NCI-H128 (cell line): Measurements from ENCODE around the gene TPRA1.

Experiments
- DNase-seq: peaks from one replicate; lab custom pipeline; 2025; ENCODE audit not compliant: unreplicated experiment; lab: John Stamatoyannopoulos, UW

TPRA1 gene

DNA sequence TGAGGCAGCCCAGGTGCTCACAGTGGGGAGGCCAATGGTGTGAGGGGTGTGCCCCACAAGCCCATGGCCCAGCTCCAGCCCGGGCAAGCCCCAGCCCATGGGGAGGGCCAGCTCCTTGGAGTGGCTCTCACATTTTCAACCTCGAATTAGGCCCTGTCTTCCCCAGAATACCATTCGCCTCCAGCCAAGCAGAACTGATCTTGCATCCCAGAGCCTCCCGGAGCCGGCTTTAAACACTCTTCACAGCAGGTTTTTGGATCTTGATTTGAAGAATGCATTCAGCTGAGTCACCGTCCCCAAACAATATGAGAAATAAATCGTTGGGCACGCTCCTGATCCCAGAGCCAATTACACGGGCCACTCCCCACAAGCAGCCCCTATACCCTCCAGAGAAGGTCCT lies 23.7 kb downstream of the TPRA1 start:
- peak; percentile 28 for DNase-seq

DNA sequence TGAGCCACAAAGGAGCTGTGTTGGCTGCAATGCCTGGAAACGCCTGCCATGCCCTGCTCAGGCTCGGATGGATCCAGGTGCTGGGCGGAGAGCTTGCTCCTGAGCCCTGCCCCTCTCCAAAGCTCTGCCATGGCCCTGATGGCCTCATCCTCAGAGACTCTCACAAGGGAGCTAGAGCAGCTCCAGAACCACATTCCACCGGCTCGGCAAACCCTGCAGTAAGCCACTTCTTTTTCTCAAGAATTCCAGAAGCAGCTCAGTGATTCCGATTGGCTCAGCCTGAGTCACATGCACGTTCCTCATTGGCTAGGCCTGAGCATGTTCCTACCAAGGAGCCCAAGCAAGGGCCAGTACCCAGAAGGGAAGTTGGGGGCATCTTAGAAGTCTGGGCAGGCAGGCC lies 24.8 kb downstream of the TPRA1 start:
- DNase-seq = no peak

DNA sequence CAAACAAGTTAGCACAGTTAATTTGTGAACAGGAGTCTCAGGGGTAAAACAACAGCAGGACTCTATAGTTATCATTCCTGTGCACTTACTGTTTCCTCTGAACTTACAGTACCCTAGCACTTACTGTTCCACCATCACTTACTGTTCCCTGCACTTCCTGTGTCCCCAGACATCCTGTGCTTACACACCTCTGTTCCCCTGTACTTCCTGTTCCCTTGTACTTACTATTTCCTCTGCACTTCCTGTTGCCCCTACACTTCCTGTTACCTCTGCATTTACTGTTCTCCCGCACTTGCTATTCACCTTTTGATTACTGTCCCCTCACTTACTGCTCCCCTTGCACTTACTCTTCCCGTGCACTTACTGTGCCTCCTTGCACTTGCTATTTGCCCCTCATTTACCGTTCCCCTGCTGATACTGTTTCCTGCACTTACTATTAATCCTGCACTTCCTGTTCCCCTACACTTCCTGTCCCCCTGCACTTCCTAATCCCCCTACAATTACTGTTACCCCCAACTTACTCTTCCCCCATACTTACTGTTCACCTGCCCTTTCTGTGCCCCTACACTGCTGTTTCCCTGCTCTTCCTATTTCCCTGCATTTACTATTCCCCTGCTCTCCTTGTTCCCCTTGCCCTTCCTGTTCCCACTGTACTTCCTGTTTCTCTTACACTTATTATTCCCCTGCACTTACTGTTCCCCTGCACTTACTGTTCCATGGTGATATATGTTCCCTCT lies 30.3 kb downstream of the TPRA1 start:
- DNase-seq = no peak

DNA sequence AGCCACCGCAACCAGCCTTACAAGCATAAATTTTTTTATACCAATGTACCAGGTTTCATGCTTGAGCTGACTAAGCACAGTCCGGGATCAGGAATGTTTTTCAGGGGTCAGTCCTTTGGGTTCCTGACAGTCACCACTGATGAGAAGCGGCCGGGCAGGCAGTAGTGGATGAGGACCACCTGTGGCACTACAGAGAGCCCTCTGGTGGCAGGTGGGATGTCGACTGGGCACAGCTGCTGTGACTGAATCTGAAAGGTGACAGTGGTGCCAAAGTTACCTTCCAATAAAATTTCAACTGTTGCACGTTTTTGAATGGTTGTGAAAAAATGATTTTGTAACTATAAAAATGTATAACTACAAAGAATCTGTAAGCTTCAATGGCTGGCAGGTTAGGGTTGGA lies 34.0 kb downstream of the TPRA1 start:
- DNase-seq = no peak

DNA sequence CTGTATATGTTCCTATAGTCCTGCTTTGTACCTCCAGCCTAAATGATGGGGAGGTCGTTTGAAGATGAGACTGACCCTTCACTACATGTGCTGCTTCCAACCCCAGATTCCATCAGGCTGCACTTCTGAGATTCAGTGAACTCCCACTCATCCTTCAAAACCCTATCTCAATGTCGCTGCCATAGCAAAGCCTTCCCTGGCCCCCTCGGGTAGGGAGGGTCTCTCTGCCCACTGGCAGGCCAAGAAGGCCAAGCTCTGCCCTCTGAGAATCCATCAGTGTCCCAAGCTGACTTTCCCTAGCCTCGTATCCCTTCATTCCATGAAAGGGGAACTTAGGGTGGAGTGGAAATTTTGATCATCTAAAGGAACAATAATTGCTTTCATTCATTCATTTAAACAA lies 35.4 kb downstream of the TPRA1 start:
- DNase-seq = no peak

DNA sequence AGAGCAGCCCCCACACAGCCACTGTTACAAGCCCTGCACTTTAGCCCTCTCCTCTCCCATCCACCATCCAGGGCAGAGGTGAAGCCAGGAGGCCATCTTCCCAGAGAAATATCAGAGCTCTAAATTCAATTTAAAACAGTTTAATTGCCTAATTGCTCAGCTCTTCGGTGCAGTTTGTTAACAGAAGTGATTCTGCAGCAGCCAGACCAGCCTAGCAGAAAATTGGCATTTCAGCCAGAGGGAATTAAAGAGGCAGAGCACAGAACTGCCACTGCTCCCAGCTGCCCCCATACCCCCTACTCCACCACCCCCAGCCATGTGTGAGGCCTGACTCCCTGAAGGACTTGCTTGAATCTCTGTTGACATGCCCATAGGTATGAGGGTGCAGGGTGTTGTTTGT lies 38.5 kb downstream of the TPRA1 start:
- DNase-seq = no peak

DNA sequence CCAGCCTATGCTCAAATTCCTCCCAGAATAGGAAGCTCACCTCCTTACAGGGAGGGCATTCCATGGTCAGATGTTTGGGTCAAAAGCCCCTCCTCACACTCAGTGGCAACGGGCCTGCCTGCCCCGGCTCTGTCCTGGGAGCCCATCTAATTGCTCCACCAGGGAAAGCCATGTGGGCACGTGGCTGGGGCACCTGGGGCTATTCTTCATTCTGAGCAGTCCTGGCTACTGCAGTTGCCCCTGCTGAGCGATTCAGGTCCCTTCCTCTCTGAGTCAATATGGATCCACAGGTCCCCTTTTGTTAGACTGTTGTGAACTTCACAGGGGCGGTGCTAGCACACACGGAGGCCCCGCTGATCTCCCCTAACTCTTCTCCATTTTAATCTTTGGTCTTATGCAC lies 39.4 kb downstream of the TPRA1 start:
- DNase-seq = no peak

DNA sequence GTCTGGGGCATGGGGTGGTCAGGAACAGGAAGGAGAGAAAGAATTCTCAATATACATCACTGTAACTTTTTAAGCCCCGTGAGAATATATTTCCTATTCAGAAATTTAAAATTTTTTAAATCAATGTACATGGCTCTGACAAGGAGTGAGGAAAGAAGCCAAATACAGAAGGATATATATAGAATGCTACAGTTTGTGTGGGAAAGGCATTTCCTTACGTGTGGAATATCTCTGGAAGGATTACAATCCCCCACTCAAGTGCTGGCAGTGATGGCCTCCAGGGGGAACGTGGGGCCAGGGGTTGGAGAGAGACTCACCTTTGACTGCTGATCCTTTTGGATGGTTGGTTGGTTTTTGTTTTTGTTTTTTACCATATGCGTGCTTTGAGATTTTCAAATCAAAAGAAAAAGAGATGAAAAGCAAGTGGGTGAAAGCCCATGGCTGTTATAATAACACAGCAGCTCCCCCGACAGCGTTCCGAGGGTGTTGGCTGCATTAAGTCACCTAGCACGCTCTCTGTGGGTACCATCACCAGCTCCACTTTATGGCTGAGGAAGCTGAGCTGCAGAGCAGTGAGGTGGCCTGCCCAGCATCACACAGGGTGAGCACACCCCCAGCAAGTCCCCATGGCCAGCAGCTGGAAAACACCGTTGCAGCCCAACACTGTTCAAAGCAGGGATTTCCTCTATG lies 39.9 kb downstream of the TPRA1 start:
- DNase-seq = no peak

DNA sequence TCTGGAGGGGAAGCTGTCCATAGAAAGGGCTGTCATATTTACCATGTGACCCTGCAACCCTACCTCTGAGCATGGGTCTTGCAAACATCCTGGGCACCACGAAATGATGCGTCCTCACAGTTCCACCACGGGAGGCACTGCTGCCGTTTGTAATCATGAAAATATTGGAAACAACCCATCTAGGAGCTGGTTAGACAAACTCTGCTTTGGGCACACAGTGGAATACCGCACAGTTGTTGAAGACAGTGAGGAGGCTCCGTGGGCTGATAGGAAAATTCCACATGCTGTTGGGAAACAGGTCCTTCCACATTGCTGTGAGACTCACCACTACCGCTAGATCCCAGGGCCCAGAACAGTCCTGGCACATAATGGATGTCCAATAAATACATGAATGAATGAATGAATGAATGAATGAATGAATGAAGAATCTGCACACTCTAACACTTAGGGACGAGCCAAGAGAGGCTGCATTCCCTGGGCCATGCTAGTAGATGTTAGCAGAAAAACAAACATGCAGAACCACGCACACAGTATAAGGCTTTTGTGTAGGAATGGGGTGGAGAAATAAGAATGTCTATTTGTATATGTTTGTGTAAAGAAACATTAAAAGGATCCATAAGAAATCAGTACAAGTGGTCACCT lies 40.6 kb downstream of the TPRA1 start:
- DNase-seq = no peak

DNA sequence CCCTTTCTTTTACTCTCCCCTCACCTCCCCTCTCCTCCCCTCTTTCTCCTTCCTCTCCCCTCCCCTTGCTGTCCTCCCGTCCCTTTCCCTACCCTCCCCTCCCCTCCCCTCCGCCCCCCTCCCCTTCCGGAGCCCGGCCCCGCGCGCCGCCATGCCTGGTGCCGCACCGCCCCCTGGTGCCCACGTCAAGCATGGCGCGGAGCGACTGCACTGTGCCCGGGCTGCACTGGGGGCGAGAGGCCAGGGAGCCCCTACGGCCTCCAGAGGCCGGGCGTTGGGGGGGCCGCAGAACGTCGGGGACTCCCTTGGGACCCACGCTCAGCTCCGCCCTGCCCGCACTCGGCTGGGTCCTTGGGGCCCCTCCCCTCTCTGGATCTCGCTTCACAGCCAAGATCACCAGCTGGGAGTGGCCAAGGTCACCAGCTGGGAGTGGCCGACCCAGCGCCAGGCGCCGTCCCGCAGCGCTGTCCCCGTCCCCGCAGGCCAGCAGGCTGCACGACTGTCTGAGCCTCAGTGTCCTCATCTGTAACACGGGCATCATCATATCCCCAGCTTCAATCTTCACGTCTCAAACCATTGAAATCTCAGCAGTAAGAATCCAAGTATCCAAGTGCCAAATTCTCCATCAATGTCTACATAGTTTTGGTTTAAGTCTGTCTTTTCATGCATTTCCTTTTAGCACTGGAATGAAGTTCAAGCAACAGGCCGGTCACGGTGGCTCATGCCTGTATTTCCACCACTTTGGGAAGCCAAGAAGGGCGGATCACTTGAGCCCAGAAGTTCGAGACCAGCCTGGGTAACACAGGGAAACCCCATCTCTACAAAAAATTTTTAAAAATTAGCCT lies 42.5 kb downstream of the TPRA1 start:
- peak; percentile 58 for DNase-seq

DNA sequence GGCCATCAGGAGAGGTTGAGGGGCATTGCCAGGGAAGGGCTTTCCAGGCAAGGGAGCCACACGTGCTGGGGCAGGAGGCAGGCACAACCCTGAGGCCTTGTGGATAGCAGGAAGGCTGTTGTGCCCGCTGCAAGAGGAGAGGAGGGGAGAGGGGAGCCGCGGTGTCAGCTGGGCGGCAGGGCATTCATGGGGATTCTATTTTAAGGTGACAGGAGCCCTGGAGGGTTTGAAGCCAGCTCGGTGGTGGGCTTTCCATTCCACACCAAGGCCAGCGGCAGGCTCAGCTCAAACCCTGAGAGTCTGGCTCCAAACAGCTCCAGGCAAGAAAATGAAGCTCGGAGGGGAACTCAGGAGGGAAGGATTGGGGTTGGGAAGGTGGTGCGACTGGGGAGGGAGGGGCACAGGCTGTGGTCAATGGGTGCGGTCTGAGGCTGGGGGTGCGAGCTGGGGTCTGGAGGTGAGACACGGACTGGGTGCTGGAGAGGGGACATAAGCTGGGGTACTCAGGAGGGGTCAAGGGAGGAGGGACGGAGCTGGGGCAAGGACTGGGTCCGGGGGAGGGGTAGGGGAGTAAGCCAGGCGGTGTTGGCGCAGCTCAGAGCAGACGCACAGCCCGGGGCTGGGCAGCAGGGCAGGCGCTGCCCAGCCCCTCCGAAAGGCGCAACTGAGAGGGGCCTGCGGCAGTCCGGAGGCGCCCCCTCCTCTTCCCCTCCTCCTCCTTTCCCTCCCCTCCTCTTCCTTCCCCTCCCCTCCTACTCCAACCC lies 43.4 kb downstream of the TPRA1 start:
- DNase-seq = no peak

DNA sequence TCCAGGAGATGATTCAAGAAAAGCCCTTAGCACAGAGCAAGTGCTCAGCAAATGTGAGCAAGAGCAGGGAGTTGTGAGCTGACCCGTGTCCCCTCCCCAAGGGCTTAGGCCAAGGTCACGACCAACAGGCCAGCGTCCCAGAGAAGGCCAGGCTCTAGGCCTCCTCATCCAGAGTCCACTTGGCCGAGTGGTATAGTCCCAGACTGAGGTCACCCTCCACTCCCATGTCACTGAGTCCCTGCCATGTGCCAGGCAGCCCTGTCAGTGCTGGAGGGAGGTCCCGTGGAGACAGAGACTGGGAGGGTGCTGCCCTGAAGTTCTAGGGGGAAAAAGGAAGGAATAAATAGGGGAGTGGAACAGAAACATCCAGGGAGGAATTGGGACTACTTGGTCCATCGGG lies 44.0 kb downstream of the TPRA1 start:
- DNase-seq = no peak

DNA sequence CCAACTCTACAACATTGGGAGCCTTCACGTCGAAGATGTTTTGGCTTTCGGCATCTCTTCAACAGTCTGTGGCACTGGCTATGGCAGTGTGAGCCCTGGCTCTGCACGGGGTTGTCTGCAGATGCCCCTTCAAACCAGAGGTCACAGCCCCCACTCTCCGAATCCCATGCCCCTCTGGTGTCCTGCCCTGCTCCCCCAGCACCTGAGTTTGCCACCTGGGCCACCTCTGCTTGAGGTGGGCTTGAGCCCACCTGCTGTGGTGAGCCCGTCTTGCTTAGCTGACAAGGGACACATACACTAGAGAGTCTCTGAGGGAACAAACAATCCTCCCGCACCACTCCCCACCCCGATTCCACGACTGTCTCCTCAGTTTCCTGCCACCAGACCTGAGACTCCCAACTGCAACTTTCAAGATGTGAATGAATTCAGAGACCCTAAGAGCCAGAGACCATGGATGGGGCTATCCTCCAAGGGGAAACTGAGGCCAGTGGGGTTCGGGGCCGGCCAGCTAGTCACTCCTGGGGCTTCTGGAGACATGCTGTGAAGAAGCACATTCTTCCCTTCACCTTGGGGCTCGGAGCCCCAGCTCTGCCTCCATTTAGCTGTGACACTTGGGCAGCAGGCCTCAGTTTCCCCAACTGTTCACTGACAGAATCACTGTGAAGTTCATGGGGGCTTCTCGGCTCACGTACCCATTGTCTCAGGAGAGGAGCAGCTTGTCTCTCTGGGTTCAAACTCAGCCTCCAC lies 44.6 kb downstream of the TPRA1 start:
- no peak for DNase-seq

DNA sequence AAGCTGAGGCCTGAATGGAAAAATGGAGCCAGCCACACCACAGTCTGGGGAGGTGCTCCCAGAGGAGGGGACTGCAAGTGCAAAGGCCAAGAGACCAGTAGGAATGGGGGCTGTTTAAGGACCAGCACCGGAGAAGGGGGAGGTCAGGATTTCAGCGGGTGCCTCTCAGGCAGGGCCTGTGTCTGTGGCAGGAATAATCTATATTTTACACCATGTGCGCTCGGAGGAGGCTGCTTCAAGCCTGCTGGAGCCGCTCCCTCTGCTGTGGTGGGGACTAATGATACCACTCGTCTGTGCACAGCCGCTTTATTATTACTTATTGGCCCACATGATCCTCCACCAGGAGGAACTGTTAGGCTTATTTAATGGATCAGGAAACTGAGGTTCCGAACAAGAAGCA lies 45.3 kb downstream of the TPRA1 start:
- no peak for DNase-seq

DNA sequence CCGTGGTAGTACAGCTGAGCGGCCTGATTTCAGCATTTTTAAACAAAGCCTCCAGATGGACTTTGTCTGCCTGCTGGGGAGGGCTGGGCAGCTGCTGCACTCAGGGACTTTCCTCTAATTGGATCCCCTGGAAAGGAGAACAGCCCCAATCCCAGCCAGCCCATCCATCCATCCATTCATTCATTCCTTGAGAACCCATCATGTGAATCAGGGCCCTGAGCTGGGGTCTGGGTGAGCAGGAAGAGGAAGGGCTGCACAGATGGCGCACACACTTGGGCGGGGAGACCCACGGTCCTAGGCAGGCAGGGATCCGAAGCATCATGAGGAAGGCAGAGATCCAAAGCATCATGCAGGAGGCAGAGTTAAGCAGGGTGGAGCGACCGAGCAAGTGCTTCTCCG lies 45.7 kb downstream of the TPRA1 start:
- no peak for DNase-seq

DNA sequence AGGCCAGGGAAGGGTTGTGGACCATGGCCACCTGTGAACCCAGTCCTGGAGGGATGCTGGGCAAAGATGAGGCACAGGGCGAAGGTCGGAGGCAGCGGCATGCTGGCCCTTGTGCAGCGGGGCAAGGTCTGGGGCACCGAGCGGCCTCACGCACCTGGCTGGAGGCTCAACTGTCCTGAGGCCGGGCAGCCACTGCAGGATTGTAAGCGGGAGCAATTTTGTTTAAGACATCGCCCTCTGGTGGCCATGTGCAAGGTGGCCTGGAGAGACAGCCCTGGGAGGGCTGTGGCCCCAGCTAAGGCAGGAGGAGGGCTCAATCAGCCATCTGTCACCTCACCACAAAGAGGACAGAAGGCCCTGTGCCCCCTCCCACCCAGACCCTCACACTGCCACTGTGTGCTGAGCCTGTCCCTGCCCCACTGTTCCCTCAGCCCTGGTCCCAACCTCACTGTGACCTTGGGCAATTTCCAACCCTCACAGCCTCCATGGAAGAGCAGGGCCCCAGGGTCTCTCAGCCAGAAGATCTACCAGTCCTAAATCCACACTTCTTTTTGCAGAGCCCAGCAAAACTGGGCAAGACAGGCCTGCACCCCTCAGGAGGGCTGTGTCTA lies 46.2 kb downstream of the TPRA1 start:
- peak; percentile 63 for DNase-seq

DNA sequence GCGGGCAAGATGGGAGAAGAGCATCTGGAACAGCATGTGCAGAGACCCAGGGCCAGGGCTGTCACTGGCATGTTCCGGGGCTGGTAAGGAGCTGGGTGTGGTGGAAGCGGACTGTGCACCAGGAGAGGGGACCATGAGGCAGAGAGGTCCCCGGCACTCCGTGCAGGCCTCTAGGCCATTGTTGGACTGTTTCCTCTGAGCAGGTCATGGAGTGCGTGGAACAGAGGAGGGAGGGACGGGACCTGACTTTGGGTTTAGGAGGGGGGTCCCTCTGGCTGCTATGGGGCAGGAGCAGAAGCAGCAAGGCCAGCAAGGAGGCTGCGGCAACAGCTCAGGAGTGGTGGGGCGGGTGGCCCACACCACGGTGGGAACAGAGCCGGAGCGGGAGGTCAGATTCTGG lies 47.1 kb downstream of the TPRA1 start:
- DNase-seq = no peak

DNA sequence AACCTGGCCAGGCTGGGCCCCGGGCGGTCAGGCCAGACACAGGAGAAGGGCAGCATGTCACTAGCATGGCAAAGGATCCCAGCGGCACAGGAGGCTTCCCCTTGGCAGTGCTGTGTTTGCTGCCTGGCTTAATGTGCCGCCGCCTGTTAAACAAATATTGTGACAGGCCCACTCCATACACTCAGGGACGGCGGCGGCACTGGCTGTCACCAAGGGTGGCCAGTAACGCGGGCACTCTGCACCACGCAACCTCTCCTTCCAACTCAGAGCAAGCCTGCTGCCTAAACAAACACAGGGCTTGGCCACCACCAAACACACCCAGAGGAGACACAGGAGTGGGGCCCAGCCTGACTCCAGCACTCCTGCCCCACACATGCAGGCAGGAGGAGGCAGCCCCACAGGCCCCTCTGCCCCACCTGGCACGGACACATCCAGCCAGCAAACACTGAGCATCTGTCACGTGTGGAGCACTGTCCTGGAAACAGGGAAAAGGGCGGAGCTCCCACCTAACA lies 48.0 kb downstream of the TPRA1 start:
- DNase-seq = peak; percentile 58

DNA sequence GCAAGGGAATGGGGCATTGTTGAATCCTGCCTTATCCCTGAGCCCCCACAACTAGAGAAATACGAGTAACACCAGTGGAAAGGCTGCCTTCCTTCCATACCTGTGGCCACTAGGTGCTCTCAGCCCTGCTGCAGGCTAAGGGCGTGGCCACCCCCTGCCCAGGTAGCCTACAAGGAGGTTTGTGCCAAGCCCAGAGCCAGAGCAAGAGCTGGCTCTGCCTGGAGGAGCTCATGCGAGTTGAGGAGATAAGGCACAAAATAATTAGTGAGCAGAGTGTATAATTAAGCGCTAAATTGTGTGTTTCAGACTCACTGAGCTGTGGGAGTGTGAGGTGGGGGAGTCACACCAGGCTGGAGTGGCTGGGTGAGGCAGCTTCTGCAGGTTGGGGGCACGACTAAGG lies 49.2 kb downstream of the TPRA1 start:
- DNase-seq = no peak
